Ovary (tissue), 9 donors: ENCODE measurements around the gene SPTBN5. TPM values are rescaled to one million over a fixed set of nuclear protein-coding genes. Genes with fewer than 3 reads are reported as not detected.

Experiments
- DNase-seq, 5 donors: peaks; one replicate each; pipeline ENCODE4 v3.0.0-alpha.2; 2019 to 2020
- H3K27ac ChIP-seq, 2 donors: fragments of 200-600 bp; one replicate each; pipeline versions ENCODE4 v1.5.1 to v1.8.0; 2019 to 2022
- H3K27me3 ChIP-seq: fragments of 200-600 bp; one replicate; pipeline ENCODE4 v1.8.0; 2022
- H3K36me3 ChIP-seq: fragments of 200-600 bp; sonication (generic); one replicate; pipeline ENCODE4 v1.5.1; 2019
- H3K4me1 ChIP-seq: one replicate; pipeline ENCODE4 v1.8.1; 2013; ENCODE audit warnings: mild to moderate bottlenecking, moderate library complexity; ENCODE audit not compliant: insufficient read depth
- H3K4me3 ChIP-seq: fragments of 200-600 bp; sonication (generic); one replicate; pipeline ENCODE4 v1.5.1; 2017
- H3K9me3 ChIP-seq, 2 donors: fragments of 200-600 bp in 1 of 2; sonication (generic) in 1 of 2; one replicate each; pipeline versions ENCODE4 v1.5.1 to v1.8.1; 2013 to 2019; ENCODE audit warnings: mild to moderate bottlenecking in 1 of 2, moderate library complexity in 1 of 2
- CTCF ChIP-seq, 3 donors: fragments of 450-650 bp in 2 of 3; fragments of 200-600 bp in 1 of 3; IDR thresholded peaks; one replicate each; pipeline versions ENCODE4 v1.5.1 to v1.8.0; 2016 to 2022; ENCODE audit warnings: antibody characterized with exemption in 3 of 3, mild to moderate bottlenecking in 1 of 3
- EP300 ChIP-seq: sonication (generic); formaldehyde crosslinking; IDR thresholded peaks from one replicate; pipeline ENCODE4 v1.6.1; 2017; ENCODE audit warnings: antibody characterized with exemption
- POLR2A ChIP-seq: fragments of 450-650 bp; IDR thresholded peaks from one replicate; pipeline ENCODE4 v1.6.1; 2017; ENCODE audit warnings: antibody characterized with exemption, mild to moderate bottlenecking, moderate library complexity
- WGBS, 3 donors: extraction: QIAGEN DNeasy Blood & Tissue Kit in 1 of 3; methylation state at CpG; one replicate each; pipeline versions ENCODE4 v1.1.5 to v1.1.7; 2013 to 2017; 5-methylcytosine and 5-hydroxymethylcytosine counted together
- intact Hi-C, 4 donors: fragments of 100-400 bp; cut with DNase I; formaldehyde crosslinking; loops; one replicate each; pipeline versions ENCODE4 v1.11.0 to v1.15.1; 2022 to 2023
- polyA plus RNA-seq, 2 donors: library from polyadenylated mRNA; stranded (reverse); fragments of 200-250 nt in 1 of 2; fragments of 350-450 nt in 1 of 2; fragmentation: Illumina TruSeq in 1 of 2; extraction: RNeasy Lipid Tissue Mini Kit (QIAGEN cat#74804) in 1 of 2; gene quantifications; one replicate each; pipeline ENCODE4 v1.2.3, GENCODE V29; 2013 to 2014
- total RNA-seq, 7 donors: library from RNA; depleted of rRNA in 2 of 7; stranded (reverse); fragments of >200 nt in 2 of 7; fragmentation: NEBNext Ultra II Directional in 3 of 7; extraction: Animal tissue kit (Norgen Biotek cat#: 25700) in 3 of 7; gene quantifications; one replicate each; pipeline versions ENCODE4 v1.1.0 to v1.2.4, GENCODE V29; 2016 to 2023
- donor health status: DM: no; HTN: no; CAD: no; lungs with moderate emphysema.
- donor health status: DM: no; HTN: no; CAD: no.
- donor health status: Bipolar disorder and iron deficiency.
- donor health status: DM: yes; HTN: yes; CAD: no.
- donor health status: DM: no; HTN: no; CAD: no.
- donor health status: DM: yes; HTN: yes; CAD: no.

The SPTBN5 gene
- total and polyA plus RNA-seq, 9 donors, result 0.28 to 1.5 (median 0.77) TPM

DNA sequence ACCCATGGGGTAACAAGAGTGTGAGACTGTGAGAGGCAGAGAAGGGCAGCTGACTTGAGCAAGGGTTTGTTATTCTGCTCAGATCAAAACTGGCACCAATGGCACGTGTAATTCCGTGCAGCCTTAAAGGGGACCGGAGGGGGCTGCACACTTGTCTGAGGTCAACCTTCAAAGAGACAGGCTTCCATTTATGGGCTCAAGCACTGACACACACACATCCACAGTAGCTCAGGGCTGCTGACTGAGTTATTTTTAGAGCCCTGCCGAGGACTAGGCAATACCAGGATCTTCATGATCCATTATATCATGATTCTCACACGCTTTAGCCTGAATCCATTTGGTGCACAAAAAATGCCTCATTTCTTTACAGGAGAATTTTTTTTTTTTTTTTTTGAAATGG, 20.6 kb upstream of the SPTBN5 start:
- no peaks in the 10 kb centered on the region for H3K9me3 ChIP-seq
- intact Hi-C loops, result loop anchor here in 1 of 4 donors (10.0 kb wide), 1 partner anchor 140 kb away; the partner anchor contains the start of gene MAPKBP1
- H3K4me1 ChIP-seq, result peaks cover 16% of the 10 kb centered on the region
- TF ChIP-seq CTCF (IDR thresholded peaks at IDR 0.05), result no peak
- no peak for TF ChIP-seq EP300
- no peak for TF ChIP-seq POLR2A
- WGBS, 3 donors, result 67 to 86% (median 82%) methylated on average over 5 of the region's 5 CpGs
- no peak overlapping the region for H3K4me3 ChIP-seq
- DNase-seq, result no peak
- no peaks in the 10 kb centered on the region for H3K36me3 ChIP-seq
- H3K27me3 ChIP-seq, result no peaks in the 10 kb centered on the region
- H3K27ac ChIP-seq, result no peak overlapping the region

GRCh38 chr15:41913256-41913655, 19.4 kb upstream of the SPTBN5 start:
- WGBS, 3 donors, result 73 to 92% (median 92%) methylated on average over 3 of the region's 3 CpGs
- peaks cover 7% of the 10 kb centered on the region for H3K4me1 ChIP-seq
- TF ChIP-seq EP300 (no peak), CTCF (IDR thresholded peaks at IDR 0.05) (no peak), POLR2A (no peak)

DNA sequence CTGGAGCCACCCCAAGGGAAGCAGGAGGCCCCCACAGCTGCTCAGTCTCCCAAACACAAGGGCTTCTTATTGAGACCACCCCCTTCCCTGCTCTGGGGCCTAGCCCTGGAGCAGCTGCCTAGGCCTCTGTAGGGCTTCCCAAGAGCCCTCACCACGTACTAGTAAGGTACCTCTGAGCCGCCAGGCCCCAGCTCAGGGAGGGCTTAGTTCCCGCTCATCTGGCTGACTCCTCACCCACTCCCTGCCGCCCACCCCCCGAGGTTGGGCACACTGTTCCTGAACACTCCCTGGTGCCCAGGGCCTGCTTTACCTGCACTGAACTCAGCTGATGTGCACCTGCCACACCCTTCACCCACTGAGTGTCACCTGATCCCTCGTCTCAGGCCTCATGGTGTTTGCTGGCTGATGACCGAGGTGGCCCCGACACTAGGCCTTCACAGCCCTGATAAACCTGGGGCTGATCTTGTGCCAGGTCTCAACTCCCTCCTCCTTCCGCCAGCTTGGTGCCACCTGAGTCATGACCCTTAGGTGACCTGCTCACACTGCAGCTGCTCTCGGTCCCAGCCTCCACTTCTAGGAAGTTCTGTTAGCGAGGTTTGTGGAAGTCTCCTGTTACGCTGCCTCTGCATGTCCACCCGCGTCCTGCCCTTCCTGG, 18.0 kb upstream of the SPTBN5 start:
- Histone ChIP-seq H3K27ac (no peak overlapping the region), H3K27me3 (no peaks in the 10 kb centered on the region), H3K4me1 (no peaks in the 10 kb centered on the region), H3K9me3 (no peaks in the 10 kb centered on the region), H3K36me3 (no peaks in the 10 kb centered on the region), H3K4me3 (no peak overlapping the region)
- DNase-seq, result no peak
- WGBS, 3 donors, result 92 to 96% (median 95%) methylated on average over 14 of the region's 14 CpGs
- intact Hi-C loops, result loop anchor here in 1 of 4 donors (10.0 kb wide), 1 partner anchor 137 kb away; the partner anchor contains the start of gene MAPKBP1
- no peak for TF ChIP-seq CTCF (IDR thresholded peaks at IDR 0.05)
- no peak for TF ChIP-seq POLR2A
- TF ChIP-seq EP300, result no peak

More at GRCh38 chr15:41913256-41913655, 19.4 kb upstream of the SPTBN5 start:
- no peak for DNase-seq
- no peaks in the 10 kb centered on the region for H3K27me3 ChIP-seq
- no peak overlapping the region for H3K4me3 ChIP-seq
- intact Hi-C loops, result loop anchor here in 1 of 4 donors (10.0 kb wide), 1 partner anchor 138 kb away; the partner anchor contains the start of gene MAPKBP1
- H3K36me3 ChIP-seq, result no peaks in the 10 kb centered on the region
- no peaks in the 10 kb centered on the region for H3K9me3 ChIP-seq
- H3K27ac ChIP-seq, result no peak overlapping the region

GRCh38 chr15:41908736-41909461, 15.0 kb upstream of the SPTBN5 start:
- 84 to 90% (median 87%) methylated on average over 17 of the region's 17 CpGs for WGBS, 3 donors

More at GRCh38 chr15:41908736-41909461, 15.0 kb upstream of the SPTBN5 start:
- no peaks in the 10 kb centered on the region for H3K36me3 ChIP-seq
- no peak overlapping the region for H3K27ac ChIP-seq
- TF ChIP-seq POLR2A (no peak), CTCF (IDR thresholded peaks at IDR 0.05) (no peak), EP300 (no peak)
- H3K4me1 ChIP-seq, result no peaks in the 10 kb centered on the region
- H3K27me3 ChIP-seq, result no peaks in the 10 kb centered on the region
- no peak overlapping the region for H3K4me3 ChIP-seq
- intact Hi-C loops, result loop anchor here in 2 of 4 donors (10.0 kb wide), 1 partner anchor 354 kb away; the partner anchor contains the start of gene TYRO3 (in 2 of the 2)
- H3K9me3 ChIP-seq, result no peaks in the 10 kb centered on the region
- DNase-seq, result no peak
